Liver (tissue), 9 donors: Measurements from ENCODE around the gene SLC8A1. TPM values are rescaled to one million over a fixed set of nuclear protein-coding genes. Genes with fewer than 3 reads are reported as not detected.

Source experiments
- DNase-seq: peaks from one replicate; pipeline ENCODE4 v3.0.0-alpha.2; 2017; ENCODE audit warnings: low spot score
- H3K27ac ChIP-seq, 2 donors: one replicate each; pipeline ENCODE4 v1.7.0; 2013; ENCODE audit warnings: inconsistent platforms in 2 of 2, low read length in 2 of 2, control low read depth in 1 of 2, low read depth in 1 of 2, mild to moderate bottlenecking in 1 of 2
- H3K27me3 ChIP-seq, 4 donors: one replicate each; pipeline versions ENCODE4 v1.6.1 to v1.7.0; 2013; ENCODE audit warnings: low read length in 3 of 4, inconsistent platforms in 1 of 4, mild to moderate bottlenecking in 1 of 4, moderate library complexity in 1 of 4; ENCODE audit not compliant: control insufficient read depth in 4 of 4, insufficient read depth in 4 of 4
- H3K36me3 ChIP-seq, 4 donors: one replicate each; pipeline versions ENCODE4 v1.6.1 to v1.7.0; 2013; ENCODE audit warnings: low read length in 3 of 4, mild to moderate bottlenecking in 3 of 4, low read depth in 1 of 4, moderate library complexity in 1 of 4; ENCODE audit not compliant: control insufficient read depth in 4 of 4, insufficient read depth in 3 of 4
- H3K4me1 ChIP-seq, 4 donors: one replicate each; pipeline versions ENCODE4 v1.6.1 to v1.7.0; 2013; ENCODE audit warnings: low read length in 3 of 4, mild to moderate bottlenecking in 3 of 4, moderate library complexity in 1 of 4; ENCODE audit not compliant: control insufficient read depth in 4 of 4, insufficient read depth in 4 of 4
- H3K4me3 ChIP-seq, 3 donors: one replicate each; pipeline versions ENCODE4 v1.6.1 to v1.7.0; 2013; ENCODE audit warnings: low read length in 3 of 3, control low read depth in 1 of 3, low read depth in 1 of 3, mild to moderate bottlenecking in 1 of 3
- H3K9ac ChIP-seq, 2 donors: one replicate each; pipeline ENCODE4 v1.7.0; 2013; ENCODE audit warnings: low read length in 2 of 2, mild to moderate bottlenecking in 2 of 2, moderate library complexity in 2 of 2, control low read depth in 1 of 2, low read depth in 1 of 2
- H3K9me3 ChIP-seq, 4 donors: one replicate each; pipeline versions ENCODE4 v1.6.1 to v1.7.0; 2013; ENCODE audit warnings: low read length in 3 of 4; ENCODE audit not compliant: control insufficient read depth in 4 of 4
- ATF3 ChIP-seq: IDR thresholded peaks from 2 replicates; pipeline ENCODE4 v1.6.1; 2016; ENCODE audit warnings: antibody characterized with exemption
- EGR1 ChIP-seq, 2 donors: IDR thresholded peaks; 2 replicates each; pipeline ENCODE4 v1.6.1; 2016 to 2018; ENCODE audit warnings: antibody characterized with exemption in 2 of 2, low read depth in 2 of 2
- FOXA2 ChIP-seq: IDR thresholded peaks from 2 replicates; pipeline ENCODE4 v1.6.1; 2016; ENCODE audit warnings: antibody characterized with exemption
- HNF4G ChIP-seq: IDR thresholded peaks from 2 replicates; pipeline ENCODE4 v1.6.1; 2016; ENCODE audit warnings: antibody characterized with exemption
- MAX ChIP-seq: IDR thresholded peaks from 2 replicates; pipeline ENCODE4 v1.6.1; 2016; ENCODE audit warnings: antibody characterized with exemption
- NR2F2 ChIP-seq: IDR thresholded peaks from 2 replicates; pipeline ENCODE4 v1.6.1; 2016; ENCODE audit warnings: antibody characterized with exemption
- RAD21 ChIP-seq, 2 donors: IDR thresholded peaks; 2 replicates each; pipeline ENCODE4 v1.6.1; 2016; ENCODE audit warnings: antibody characterized with exemption in 2 of 2, mild to moderate bottlenecking in 2 of 2
- RXRA ChIP-seq, 2 donors: IDR thresholded peaks; 2 replicates each; pipeline ENCODE4 v1.6.1; 2017 to 2018; ENCODE audit warnings: antibody characterized with exemption in 2 of 2, mild to moderate bottlenecking in 1 of 2
- SP1 ChIP-seq: IDR thresholded peaks from 2 replicates; pipeline ENCODE4 v1.6.1; 2018; ENCODE audit warnings: antibody characterized with exemption, mild to moderate bottlenecking
- WGBS: extraction: QIAGEN DNeasy Blood & Tissue Kit; methylation state at CpG from one replicate; pipeline ENCODE4 v1.1.7; 2013; 5-methylcytosine and 5-hydroxymethylcytosine counted together
- polyA plus RNA-seq, 2 donors: library from polyadenylated mRNA; stranded (reverse) in 1 of 2; unstranded in 1 of 2; fragments of 200-250 nt in 1 of 2; fragments of >200 nt in 1 of 2; fragmentation: Nextera tagmentation in 1 of 2; extraction: Ambion mirVana in 1 of 2; gene quantifications; one replicate each; pipeline versions ENCODE4 v1.2.1 to v1.2.3, GENCODE V29; 2013 to 2015
- total RNA-seq, 2 donors: library from RNA; depleted of rRNA; stranded (reverse); fragments of >200 nt; gene quantifications; one replicate each; pipeline ENCODE4 v1.2.3, GENCODE V29; 2014
- TF ChIP-seq, protein P1 (sequence below): IDR thresholded peaks from 2 replicates; pipeline ENCODE4 v1.6.1; 2016; ENCODE audit warnings: antibody characterized with exemption
- TF ChIP-seq, protein P2 (sequence below): fragments of 150-350 bp; IDR thresholded peaks from 2 replicates; pipeline ENCODE4 v1.5.1; 2017; ENCODE audit warnings: improper control_type of control experiment, low read depth, low read length; ENCODE audit not compliant: missing input control
- donor health status: healthy.
- donor health status: healthy.
- donor health status: healthy.
- donor health status: healthy.
- donor health status: healthy.

Gene SLC8A1
- total and polyA plus RNA-seq, 4 donors = 1.2 to 18.5 (median 8.2) TPM

DNA sequence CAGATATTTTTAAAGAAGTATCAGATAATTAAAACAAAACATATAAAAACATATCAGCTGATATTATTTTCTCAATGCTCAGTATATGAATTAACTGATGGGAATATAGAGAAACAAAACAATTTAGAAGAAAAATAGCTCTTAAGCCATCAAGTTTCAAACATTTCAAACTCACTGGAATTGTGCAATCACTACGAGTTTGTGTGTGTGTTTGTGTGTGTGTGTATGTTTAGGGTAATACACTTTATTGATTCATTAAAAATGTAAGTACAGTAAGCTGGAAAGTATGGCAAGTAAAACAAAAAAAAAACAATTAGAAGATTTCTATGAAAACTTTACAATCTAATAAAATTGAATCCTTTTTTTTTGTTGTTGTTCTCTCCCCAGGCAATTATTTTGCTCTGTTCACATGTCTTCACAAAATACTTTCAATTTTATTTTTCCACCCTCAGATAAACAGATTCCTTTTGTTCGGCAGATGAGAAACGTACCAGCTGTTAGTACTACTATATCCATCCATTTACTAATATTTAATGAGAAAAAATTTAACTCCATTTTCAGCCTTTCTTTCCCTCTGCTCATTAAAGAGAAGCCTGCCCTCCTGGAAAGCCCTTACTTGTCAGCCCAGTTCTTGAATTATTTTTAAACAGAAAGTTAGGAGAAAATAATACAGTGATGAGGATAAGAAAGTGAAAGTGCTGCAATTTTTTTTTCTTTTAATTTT is 87.6 kb downstream of the SLC8A1 start:
- WGBS = 34% methylated on average over 3 of the region's 3 CpGs
- no peak for DNase-seq
- peaks cover 0 to 1% (median 0%) of the 10 kb centered on the region in 4 donors for H3K4me1 ChIP-seq
- no peaks in the 10 kb centered on the region for H3K36me3 ChIP-seq
- no peaks in the 10 kb centered on the region for H3K27me3 ChIP-seq
- no peaks in the 10 kb centered on the region for H3K9me3 ChIP-seq
- TF ChIP-seq, protein P1, sequence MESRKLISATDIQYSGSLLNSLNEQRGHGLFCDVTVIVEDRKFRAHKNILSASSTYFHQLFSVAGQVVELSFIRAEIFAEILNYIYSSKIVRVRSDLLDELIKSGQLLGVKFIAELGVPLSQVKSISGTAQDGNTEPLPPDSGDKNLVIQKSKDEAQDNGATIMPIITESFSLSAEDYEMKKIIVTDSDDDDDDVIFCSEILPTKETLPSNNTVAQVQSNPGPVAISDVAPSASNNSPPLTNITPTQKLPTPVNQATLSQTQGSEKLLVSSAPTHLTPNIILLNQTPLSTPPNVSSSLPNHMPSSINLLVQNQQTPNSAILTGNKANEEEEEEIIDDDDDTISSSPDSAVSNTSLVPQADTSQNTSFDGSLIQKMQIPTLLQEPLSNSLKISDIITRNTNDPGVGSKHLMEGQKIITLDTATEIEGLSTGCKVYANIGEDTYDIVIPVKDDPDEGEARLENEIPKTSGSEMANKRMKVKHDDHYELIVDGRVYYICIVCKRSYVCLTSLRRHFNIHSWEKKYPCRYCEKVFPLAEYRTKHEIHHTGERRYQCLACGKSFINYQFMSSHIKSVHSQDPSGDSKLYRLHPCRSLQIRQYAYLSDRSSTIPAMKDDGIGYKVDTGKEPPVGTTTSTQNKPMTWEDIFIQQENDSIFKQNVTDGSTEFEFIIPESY = no peak
- TF ChIP-seq FOXA2 (no peak), MAX (no peak), RXRA (IDR thresholded peaks at IDR 0.05) (no peak), SP1 (no peak)
- TF ChIP-seq, protein P2, sequence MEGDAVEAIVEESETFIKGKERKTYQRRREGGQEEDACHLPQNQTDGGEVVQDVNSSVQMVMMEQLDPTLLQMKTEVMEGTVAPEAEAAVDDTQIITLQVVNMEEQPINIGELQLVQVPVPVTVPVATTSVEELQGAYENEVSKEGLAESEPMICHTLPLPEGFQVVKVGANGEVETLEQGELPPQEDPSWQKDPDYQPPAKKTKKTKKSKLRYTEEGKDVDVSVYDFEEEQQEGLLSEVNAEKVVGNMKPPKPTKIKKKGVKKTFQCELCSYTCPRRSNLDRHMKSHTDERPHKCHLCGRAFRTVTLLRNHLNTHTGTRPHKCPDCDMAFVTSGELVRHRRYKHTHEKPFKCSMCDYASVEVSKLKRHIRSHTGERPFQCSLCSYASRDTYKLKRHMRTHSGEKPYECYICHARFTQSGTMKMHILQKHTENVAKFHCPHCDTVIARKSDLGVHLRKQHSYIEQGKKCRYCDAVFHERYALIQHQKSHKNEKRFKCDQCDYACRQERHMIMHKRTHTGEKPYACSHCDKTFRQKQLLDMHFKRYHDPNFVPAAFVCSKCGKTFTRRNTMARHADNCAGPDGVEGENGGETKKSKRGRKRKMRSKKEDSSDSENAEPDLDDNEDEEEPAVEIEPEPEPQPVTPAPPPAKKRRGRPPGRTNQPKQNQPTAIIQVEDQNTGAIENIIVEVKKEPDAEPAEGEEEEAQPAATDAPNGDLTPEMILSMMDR = no peak
- peak overlapping the region in 1 of 2 donors; percentile 56 for H3K9ac ChIP-seq
- H3K4me3 ChIP-seq = no peak overlapping the region
- H3K27ac ChIP-seq = no peak overlapping the region

DNA sequence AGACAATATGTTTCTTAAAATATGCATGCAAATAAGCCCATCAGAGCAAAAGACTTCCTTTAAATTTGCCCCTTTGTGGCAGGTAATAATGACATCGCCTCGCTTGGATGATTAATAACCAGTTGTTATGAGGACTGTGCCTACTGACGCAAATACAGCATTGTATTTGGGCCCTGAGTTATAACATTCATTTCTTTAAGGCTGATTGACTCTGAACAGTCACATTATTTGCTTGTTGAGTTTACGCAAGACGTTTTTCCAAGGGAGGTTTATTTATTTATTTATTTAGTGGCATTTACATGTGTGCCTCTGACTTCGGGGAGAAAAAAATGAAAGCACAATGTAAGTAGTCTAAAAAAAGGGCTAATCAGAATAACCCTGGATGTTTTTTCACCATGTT is 88.3 kb downstream of the SLC8A1 start:
- no peak overlapping the region for H3K4me3 ChIP-seq
- 60% methylated on average over 6 of the region's 6 CpGs for WGBS
- H3K4me1 ChIP-seq = peaks cover 0 to 1% (median 0%) of the 10 kb centered on the region in 4 donors
- no peaks in the 10 kb centered on the region for H3K36me3 ChIP-seq
- TF ChIP-seq NR2F2 (no peak), MAX (no peak), RAD21 (IDR thresholded peaks at IDR 0.05) (no peak), HNF4G (no peak), ATF3 (no peak), EGR1 (IDR thresholded peaks at IDR 0.05; ENCODE audit: low read depth in 2 of 2) (no peak)
- TF ChIP-seq, protein P2 = no peak
- TF ChIP-seq, protein P1 = no peak
- H3K27me3 ChIP-seq = no peaks in the 10 kb centered on the region
- no peak overlapping the region for H3K27ac ChIP-seq
- no peak overlapping the region for H3K9ac ChIP-seq
- no peaks in the 10 kb centered on the region for H3K9me3 ChIP-seq
- no peak for DNase-seq
